Inferior parietal cortex (tissue), 1 donor: ENCODE data around the gene ANGPTL1.

Experiments
- DNase-seq: peaks from one replicate; pipeline ENCODE4 v3.0.0-alpha.2; 2016; ENCODE audit errors: extremely low spot score

The ANGPTL1 gene, protein sequence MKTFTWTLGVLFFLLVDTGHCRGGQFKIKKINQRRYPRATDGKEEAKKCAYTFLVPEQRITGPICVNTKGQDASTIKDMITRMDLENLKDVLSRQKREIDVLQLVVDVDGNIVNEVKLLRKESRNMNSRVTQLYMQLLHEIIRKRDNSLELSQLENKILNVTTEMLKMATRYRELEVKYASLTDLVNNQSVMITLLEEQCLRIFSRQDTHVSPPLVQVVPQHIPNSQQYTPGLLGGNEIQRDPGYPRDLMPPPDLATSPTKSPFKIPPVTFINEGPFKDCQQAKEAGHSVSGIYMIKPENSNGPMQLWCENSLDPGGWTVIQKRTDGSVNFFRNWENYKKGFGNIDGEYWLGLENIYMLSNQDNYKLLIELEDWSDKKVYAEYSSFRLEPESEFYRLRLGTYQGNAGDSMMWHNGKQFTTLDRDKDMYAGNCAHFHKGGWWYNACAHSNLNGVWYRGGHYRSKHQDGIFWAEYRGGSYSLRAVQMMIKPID

DNA sequence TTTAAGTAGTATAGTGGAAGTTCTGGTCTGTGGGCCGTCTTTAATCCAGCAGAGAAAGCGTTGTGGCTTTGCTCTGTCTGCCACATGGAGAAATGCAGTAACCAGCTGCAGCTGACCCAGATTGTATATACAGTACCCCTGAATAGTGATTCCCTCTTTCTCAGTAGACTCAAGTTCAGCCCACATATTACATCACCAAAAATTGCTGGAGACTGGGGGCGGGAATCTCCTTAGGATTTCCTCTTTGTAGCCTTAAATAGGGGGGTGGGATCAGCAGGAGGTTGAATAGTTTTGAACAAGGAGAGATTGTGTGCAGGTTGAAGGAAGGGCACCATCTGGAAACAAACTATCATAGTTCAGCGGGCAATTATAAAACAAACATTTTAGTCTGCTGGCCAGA lies at the start of gene ANGPTL1:
Gene ANGPTL1, minus strand, starts transcription at position 134 of the 400 bp plus-strand sequence. CDS start 5,301 bp downstream, outside the sequence.
- no peak for DNase-seq

DNA sequence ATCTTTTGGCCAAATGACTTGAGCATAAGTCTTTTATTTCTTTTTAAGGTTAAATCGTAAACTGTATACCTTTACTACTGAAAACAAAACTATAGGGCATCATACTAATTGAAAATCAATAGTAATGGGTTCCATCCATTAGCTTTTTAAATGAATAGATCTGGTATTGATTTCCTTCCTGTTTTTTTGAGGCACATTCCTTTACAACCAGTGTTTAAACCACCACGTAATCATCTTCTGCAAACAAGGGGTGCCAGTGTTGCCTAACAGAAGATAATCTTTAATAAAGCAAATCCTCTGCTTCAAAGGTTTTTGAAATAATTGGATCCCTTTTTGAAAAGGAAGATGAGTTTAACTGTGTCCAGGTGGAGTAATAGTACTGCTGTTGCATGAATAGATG lies 48.7 kb upstream of the ANGPTL1 start:
- DNase-seq, result no peak

DNA sequence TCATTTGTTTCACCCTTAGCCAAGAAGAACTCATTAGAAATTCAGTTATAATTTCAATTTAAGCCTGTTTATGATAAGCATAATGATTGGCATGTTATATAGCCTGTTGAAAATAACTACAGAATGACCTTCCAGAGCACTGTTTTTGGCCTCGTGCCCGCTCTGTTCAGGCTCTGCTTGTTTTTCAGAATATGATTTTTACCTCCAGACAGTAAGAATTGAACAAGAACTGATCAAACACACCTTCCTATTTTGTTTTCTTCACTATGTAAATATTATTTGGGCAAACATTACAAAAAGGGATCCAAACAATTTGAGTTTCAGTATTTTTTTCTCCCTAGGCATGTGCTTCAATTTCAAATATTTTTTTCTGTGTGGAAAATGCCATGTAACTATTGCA lies 48.1 kb upstream of the ANGPTL1 start:
- no peak for DNase-seq

DNA sequence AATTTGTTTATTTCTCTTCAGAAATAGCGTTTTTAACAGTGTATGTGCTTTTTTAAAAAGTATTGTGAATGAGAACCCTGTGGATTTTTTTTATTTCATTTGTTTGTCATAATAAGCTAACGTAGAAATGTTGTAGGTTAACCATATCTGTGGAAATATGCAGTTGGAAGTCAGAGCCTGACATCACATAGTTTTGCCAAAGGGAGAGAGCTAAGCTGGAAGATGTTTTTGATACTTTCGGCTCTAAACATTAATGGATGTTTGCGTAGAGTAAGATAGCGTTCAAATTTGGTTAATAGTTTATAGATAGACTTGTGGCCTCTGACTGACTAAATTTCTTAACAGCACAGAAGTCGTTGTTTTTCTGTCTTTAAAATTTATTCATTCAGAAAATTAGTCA lies 47.4 kb upstream of the ANGPTL1 start:
- DNase-seq, result no peak

DNA sequence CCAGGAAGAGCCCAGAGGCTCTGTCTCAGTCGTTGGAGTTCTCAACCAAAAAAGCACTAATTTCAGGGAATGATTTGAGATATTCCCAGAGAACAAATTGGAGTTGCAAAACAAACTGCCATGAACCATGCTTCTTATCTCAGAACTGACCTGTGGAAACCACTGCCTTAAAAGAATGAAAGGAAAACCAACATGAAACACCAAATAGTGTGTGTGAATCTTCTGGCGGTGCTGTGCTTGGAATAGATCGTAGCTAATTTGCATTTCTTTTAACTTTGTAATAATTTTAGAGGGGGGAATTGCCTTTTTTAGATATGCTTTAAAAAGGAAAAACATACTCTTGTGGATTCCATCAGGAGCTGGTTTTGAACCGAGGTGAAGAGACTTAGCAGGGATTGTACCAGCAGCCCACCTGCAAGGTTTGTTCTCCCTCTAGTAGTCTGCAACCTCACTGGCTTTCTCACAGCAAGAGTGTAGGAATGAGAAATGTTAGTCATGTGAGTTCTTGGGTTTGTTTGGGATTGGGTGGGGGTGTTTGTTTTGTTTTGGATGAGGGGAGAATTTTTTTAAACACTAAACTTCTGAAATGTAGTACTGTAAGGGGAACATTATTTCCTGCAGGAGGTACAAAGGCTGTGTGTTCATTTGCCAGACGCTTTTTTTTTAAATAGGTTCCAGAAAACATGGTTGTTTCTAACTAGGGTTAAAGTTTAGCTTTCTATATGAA lies 45.7 kb upstream of the ANGPTL1 start:
- no peak for DNase-seq

DNA sequence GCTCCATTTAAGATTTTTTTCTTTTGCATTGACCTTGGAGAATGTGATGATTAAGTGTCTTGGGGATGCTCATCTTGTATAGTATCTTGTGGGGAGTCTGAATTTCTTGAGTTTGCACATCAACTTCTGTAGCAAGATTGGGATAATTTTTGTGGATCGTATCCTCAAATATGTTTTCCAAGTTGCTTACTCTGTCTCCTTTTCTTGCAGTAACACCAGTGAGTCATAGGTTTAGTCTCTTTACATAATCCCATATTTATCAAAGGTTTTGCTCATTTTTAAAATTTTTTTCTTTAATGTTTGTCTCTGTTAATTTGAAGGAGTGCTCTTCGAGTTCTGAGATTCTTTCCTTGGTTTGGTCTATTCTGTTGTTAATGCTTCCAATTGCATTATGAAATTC lies 41.7 kb upstream of the ANGPTL1 start:
- DNase-seq, result no peak

DNA sequence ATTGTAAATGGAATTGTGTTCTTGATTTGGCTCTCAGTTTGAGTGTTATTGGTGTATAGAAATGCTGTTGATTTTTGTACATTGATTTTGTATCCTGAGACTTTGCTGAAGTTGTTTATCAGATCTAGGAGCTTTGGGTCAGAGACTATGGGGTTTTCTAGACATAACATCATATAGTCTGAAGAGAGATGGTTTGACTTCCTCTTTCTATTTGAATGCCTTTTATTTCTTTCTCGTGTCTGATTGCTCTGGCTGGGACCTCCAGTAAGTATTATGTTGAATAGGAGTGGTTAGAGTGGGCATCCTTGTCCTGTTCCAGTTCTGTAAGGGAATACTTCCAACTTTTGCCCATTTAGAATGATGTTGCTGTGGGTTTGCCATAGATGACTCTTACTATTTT lies 39.1 kb upstream of the ANGPTL1 start:
- DNase-seq, result no peak

DNA sequence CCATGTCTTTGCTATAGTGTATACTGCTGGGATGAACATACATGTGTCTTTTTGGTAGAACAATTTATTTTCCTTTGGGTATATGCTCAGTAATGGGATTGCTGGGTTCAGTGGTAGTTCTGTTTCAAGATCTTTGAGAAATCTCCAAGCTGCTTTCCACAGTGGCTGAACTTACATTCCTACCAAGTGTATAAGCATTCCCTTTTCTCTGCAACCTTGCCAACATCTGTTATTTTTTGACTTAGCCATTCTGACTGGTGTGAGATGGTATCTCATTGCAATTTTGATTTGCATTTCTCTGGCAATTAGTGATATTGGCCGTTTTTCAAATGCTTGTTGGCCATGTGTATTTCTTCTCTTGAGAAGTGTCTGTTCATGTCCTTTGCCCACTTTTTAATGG lies 37.5 kb upstream of the ANGPTL1 start:
- DNase-seq, result no peak

DNA sequence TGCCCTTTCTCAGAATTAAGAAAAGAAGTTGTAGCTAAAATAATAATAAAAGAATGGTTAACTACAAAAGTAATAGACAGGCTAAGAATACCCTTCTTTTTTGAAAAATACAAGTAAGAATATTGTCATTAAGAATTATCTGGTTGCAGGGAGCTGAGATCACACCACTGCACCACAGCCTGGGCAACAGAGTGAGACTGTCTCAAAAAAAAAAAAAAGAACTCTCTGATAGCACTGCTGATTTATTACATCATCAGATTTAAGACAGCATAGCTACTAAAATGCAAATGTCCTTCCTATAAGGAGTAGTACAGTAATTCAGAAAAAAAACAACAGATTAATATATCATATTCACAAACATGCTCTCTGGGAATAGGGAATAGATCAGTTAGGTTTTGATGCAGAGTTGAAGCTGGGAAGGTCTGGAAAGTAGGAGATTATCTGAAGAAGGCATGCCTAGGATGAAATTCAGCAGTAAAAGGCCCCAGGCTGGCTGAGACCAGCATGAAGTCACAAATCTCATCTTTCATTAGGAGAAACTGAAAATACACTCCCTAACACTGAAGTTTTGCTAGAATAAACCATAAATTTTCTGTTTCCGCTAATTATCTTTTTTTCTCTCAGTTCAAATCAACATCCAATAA lies 30.7 kb upstream of the ANGPTL1 start:
- DNase-seq, result no peak

DNA sequence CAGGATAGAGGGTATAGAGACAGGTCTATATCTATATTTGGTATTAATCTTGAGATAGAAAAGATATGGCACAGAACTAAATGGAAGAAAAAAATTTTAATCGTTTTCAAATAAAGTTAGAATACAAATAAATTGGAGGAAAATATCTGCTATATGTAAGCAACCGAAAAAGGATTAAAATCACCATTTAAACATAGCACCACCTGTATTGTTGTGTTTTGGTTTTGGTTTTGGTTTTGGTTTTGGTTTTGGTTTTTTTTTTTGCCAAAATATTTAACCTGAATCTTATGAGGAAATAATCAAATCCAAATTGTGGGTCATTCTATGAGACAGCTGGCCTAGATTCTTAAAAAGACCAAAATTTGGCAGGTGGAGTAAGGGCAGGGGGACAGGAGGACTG lies 28.5 kb upstream of the ANGPTL1 start:
- DNase-seq, result no peak

DNA sequence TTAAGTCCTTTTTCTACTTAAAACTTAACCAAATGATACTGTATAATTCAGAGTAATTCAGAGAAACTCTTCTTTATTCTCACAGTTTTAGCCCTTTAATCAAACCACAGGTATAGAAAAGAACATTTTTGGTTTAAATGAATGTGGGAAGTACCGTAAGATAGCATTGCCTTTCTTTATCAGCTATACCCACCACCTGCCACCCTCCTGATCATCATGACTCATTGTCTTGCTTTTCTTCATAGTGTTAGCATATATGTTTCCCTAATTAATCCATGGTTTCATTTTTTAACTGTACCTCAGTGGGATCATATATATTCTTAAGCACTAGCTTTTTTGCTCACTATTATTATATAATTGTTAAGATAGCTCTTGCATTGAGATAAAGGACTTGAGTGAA lies 27.5 kb upstream of the ANGPTL1 start:
- no peak for DNase-seq

DNA sequence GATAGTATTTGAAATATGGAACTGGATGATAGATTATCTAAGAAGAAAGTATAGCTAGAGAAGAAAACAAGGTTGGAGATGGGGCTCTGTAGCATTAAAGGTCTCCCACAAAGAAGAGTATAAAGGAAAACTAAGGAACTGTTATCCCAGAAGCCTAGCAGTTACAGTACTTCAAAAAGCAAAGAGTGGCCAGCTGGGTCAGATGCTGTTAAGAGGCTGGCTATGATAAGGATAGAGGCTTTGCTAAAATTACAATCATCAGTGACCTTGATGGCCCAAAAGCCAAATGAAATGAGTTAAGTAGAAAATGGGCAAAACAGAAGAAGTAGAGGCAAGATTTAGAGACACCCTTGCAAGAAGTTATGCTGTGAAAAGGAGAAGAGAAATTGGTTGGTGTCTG lies 25.1 kb upstream of the ANGPTL1 start:
- DNase-seq, result no peak

DNA sequence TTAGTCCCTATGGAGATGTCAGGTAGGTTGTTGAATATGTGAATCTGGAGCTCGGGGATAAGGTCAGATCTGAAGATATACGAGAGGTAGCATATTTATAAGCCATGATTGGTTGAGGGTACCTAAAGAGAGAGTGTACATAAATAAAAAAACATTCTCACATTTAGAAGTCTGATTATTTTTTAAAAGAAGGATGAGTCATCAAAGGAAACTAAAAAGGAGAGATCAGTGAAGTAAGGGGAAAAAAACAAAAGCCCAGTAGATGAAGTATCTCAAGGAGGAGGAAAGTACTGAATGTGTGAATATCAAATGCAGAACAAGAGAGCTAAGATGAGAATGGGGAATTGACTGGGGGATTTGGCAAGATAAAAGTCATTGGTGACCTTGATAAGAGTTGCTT lies 15.7 kb upstream of the ANGPTL1 start:
- DNase-seq, result no peak

DNA sequence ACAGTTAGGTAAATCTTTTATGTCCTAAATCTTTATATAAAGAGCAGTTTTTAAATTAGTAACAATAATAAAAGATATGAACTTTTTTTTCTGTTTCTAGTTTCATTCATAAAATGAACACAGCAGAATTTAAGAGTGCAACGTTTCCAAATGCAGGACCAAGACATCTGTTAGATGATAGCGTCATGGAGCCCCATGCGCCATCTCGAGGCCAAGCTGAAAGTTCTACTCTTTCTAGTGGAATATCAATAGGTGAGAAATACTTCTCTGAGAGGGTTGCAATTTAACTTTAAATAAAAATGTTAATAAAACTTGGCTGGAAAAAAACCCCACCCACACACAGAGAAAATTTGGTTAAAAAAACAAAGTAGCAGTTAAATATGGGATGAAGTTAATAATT lies 15.0 kb upstream of the ANGPTL1 start:
- DNase-seq, result no peak

DNA sequence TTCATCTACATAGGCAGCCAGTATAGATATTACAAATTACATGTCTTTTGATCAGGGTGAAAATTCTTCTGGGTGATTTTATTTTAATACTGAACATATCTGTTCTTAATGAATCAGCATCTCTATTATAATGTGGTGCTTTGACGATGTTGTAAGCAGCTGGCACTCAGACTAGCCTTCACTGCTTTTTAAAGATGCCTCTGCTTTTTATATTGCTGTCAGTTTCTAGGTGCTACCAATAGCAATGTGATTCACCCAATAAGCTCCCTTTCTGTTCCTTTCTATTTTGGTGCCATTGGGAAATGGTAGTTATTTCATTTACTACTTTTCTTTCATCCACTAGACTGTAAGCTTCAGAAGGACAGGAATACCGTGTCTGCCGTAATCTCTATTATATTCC lies 11.1 kb upstream of the ANGPTL1 start:
- no peak for DNase-seq

DNA sequence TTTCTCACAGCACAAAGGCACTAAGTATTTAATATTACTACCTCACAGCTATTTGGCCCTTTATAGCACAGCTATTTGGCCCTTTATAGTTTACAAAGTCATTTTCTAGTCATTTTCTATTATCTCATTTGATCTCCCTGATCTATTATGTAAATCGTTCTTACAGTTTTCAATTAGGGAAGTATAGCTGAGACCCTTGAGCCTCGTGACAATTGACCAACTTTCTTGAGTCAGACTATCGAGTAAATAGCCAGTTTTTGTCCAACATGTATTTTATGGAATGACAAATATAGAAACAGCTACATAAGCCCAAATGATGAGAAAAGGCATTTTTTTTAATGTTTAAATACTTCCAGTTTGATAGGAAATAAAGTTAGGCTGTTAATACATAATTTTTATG lies 7.0 kb upstream of the ANGPTL1 start:
- DNase-seq, result no peak

DNA sequence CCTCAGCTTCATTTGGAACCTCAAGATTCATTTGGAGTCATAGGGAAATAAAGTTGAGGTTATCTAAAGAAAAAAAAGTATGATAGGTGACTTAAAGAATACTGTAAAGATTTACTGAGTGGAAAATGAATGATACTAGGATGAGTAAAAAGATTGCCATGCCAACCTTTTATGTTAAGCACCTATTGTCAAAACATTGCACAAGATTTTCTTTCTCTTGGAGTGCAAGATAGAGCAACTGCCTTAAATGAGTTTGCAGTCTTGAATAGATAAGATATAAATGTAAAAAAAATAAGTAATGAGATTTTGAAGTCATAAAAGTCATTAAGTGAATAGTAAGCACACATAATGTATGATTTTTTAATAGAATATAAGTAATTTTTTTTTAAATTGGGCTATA lies 5.1 kb upstream of the ANGPTL1 start:
- DNase-seq, result no peak

DNA sequence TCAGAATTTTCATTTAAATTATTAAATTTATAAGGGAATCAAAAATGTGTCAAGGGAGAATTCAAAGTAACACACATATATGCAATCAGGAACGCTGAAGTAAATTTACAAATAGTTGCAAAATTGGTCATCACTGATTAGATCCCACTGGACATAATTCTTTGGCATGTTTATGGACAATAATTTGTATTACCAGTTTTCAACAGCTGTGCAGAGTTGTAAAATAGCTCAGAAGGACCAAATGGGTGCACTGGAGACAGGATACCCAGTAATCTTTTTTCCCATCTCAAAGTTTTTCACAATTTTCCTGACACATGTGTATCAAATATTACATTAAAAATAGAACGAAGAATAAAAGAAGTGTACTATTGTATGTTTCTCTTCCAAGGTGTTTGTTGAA lies 4.1 kb upstream of the ANGPTL1 start:
- DNase-seq, result no peak

DNA sequence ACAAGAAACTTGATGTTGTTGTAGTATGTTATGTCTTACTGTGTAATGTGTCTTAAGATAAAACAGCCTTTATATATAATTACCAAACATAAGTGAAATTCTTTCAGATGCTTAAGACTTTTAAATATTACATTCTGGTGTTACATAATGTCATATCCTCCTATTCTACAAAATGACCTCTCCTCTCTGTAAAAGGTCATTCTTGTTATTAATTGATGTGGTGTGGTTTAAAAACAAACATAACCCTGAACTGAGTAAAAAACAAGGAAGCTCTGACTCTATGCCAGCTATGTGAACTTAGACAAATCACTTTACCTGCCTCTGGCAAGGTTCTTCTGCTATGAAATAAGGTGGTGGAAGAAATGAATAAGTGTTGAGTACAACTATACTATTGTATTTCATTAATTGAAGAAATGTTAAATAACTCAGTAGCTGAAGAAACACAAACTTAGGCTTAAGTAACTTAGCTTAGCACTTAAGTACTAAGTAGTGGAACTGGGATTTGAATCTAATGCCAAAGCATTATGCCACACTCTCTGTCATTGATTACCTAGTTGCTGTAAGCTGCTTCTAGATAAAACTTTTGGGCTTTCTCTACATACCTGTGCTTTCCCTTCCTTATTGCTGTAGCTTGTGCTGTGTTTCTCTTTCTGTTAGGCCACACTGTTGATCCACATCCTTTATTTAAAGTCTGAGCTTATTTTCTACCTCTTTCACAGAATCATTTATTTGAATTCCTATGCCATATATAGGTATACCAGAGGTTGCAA lies 859 bp upstream of the ANGPTL1 start:
- no peak for DNase-seq

DNA sequence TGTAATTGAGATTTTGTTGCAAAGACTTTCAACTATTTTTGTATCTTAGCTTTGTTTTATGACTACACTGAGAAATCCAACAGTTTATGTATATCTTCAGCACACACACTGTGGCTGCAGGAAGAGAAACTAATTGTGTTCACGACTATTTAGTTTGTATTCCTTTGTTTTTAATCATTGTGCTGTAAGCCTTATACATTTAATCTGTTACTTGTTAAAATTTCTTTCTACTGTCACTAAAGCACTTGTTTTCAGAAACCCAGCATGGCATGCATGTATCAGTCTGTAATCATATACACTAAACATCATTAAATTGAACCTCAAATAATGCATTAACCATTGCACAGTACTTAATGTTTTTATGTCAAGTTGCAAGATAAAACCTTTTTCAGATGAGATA lies 656 bp downstream of the ANGPTL1 start:
- no peak for DNase-seq

DNA sequence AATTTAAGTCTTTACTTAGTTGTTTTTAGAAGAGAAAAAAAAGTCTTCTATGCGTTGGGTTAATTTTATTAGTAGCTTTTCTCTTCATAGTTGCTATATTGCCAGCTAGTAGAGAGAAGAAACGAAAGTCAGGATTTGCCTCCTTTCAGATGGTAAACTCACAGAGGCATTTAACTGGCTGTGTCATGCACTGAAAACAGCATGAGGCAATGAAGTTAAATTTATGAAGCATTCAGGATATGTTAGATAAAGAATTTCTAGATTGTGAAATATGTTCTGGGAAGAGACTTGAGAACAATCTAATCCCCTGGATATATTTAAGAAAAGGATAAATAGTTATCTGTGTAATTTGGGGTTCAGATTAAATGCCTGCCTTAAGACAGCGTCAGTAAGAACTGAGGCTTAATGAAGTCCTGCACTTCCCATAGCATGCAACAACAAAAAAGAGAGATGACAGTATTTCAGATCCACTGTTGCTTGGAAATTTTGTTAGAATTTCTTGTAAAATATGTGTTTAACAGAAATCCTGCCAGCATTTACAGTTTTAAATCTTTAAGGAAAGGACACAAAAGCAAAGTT lies 1.7 kb downstream of the ANGPTL1 start:
- no peak for DNase-seq

DNA sequence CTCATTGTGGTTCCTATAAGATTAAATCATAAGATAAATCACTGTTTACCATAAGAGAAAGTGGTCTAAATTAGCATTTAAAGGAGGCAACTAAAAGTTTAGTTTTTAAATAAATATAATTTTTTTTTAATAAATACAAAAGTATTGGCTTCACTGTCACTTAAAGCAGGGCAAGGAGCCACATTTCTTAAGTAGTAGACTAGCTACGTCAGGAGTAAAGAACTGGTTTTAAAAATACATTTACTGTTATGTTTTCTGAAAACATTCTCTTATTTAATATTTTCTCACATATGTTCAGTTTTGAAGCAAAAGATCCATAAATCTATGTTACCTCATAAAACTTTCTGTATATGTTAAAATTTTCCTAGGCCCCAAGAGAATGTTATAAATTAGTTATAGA lies 2.2 kb downstream of the ANGPTL1 start:
- DNase-seq, result no peak
